Activated T-helper 9 cell treated with anti-CD3 and anti-CD28 coated beads, Interleukin-2, amount 50 U/mL, for 16 hours (primary cell): Measurements from ENCODE around the gene LHPP.

ENCODE experiments used
- DNase-seq: peaks from one replicate; pipeline ENCODE4 v3.0.0-alpha.2; 2020; ENCODE audit warnings: low read depth

The LHPP gene

GRCh38 chr10:124660404-124661125 lies 198.9 kb downstream of the LHPP start:
- DNase-seq: no peak

- no peak for DNase-seq
Observed at GRCh38 chr10:124661660-124662180, 200.1 kb downstream of the LHPP start.

- no peak for DNase-seq
Observed at GRCh38 chr10:124663228-124663627, 201.6 kb downstream of the LHPP start.
